ENCODE data around the gene LYZL6. TPM values are rescaled to one million over a fixed set of nuclear protein-coding genes. Genes with fewer than 3 reads are reported as not detected.
A peak's percentile ranks its signal among the peaks of the same experiment; 100 is the strongest.

Gene LYZL6
- total RNA-seq, 1 donor: not detected

- TF ChIP-seq, protein P1, sequence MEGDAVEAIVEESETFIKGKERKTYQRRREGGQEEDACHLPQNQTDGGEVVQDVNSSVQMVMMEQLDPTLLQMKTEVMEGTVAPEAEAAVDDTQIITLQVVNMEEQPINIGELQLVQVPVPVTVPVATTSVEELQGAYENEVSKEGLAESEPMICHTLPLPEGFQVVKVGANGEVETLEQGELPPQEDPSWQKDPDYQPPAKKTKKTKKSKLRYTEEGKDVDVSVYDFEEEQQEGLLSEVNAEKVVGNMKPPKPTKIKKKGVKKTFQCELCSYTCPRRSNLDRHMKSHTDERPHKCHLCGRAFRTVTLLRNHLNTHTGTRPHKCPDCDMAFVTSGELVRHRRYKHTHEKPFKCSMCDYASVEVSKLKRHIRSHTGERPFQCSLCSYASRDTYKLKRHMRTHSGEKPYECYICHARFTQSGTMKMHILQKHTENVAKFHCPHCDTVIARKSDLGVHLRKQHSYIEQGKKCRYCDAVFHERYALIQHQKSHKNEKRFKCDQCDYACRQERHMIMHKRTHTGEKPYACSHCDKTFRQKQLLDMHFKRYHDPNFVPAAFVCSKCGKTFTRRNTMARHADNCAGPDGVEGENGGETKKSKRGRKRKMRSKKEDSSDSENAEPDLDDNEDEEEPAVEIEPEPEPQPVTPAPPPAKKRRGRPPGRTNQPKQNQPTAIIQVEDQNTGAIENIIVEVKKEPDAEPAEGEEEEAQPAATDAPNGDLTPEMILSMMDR (IDR thresholded peaks at IDR 0.05; ENCODE audit: insufficient read depth, low read depth, low read length): no peak
- H3K4me3 ChIP-seq (ENCODE audit: low read depth, low read length): no peak overlapping the region
- no peak for DNase-seq (ENCODE audit: low read depth)
These were observed 29.9 kb downstream of the LYZL6 start for GRCh38 chr17:35913609-35914008.

GRCh38 chr17:35912942-35913341, 30.6 kb downstream of the LYZL6 start:
- no peak overlapping the region for H3K4me3 ChIP-seq (ENCODE audit: low read depth, low read length)
- no peak for DNase-seq (ENCODE audit: low read depth)
- TF ChIP-seq, protein P1 (IDR thresholded peaks at IDR 0.05; ENCODE audit: insufficient read depth, low read depth, low read length): no peak

DNA sequence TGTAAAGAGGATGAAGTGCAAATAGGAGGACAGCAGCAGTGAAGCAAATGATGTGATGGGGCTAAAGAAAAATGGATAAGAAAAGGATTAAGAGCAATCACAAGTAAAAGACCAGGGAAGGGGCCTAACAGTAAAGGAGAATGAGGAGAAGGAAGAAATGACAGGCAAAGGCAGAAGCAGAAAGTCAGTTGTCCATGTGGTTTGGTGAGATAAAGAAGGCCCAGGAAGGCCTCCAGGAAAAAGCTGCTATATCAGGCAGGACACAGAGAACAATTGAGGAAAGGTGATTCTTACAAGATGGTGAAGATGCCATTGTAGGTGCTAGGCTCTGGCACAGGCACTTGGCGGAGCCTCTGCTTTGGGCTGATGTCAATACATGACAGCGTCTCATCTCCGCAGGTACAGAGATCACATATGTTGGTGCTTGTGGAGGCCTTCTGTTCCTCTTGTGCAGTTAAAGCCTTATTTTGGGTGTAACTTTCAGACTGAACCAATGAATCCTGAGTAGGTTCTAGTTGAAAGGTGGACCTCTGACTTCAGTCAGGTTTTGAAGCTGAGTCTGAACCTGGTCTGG, 31.1 kb downstream of the LYZL6 start:
- TF ChIP-seq, protein P1 (IDR thresholded peaks at IDR 0.05; ENCODE audit: insufficient read depth, low read depth, low read length): no peak
- H3K4me3 ChIP-seq (ENCODE audit: low read depth, low read length): no peak overlapping the region

GRCh38 chr17:35909408-35909807, 34.1 kb downstream of the LYZL6 start:
- no peak for DNase-seq (ENCODE audit: low read depth)
- H3K4me3 ChIP-seq (ENCODE audit: low read depth, low read length): no peak overlapping the region
- TF ChIP-seq, protein P1 (IDR thresholded peaks at IDR 0.05; ENCODE audit: insufficient read depth, low read depth, low read length): no peak

More for the DNA sequence above, 31.1 kb downstream of the LYZL6 start:
- DNase-seq (ENCODE audit: low read depth): no peak

DNA sequence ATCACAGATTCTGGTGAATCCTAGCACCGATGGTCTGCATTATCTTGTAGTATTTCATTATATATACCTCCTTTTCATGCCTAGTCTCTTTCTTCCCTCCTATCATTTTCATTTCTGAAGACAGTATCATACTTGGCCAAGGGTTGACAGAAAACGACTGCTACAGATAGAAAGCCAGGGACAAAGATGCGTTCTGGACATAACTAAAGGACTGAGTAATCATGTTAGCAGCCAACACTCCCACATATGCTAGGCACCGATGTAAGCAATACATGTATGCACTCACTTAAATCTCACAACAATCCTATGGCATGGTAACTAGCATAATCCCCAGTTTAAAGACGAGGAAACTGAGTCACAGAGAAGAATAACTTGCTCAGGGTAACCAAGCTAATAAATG, 35.8 kb downstream of the LYZL6 start:
- DNase-seq (ENCODE audit: low read depth): peak; percentile 9
- no peak overlapping the region for H3K4me3 ChIP-seq (ENCODE audit: low read depth, low read length)
- TF ChIP-seq, protein P1 (IDR thresholded peaks at IDR 0.05; ENCODE audit: insufficient read depth, low read depth, low read length): no peak

DNA sequence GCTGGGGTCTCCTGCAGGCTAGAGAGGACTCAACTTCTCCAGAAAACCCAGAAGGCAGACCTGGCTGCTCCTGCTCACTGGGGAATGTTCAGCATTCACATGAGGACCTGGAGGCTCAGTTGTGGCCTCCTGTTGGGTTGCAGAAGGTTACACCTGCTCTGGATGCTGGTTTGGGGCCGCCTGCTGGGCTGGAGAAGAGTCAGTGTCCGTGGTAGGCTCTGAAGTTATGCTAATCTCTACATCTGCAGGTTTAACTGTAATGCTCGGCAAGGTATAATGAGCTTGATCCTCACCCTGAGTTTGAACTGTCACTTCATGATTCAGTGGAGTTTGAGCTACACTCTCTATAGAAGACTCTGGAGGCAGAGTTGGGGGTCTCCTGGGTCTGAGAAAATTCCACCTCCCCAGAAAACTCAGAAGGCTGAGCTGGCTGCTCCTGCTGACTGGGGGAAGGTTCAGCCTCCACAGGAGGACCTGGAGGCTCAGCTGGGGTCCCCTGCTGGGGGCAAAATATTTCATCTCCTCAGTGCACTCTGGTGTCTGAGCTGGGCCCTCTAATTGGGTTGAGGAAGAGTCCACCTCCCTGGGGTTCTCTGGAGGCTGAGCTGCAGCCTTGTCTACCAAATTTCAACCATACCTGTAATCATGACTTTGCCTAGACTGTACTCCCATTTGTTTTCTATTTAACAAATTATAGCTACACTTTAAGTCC, 36.4 kb downstream of the LYZL6 start:
- TF ChIP-seq, protein P1 (IDR thresholded peaks at IDR 0.05; ENCODE audit: insufficient read depth, low read depth, low read length): no peak
- DNase-seq (ENCODE audit: low read depth): no peak
- H3K4me3 ChIP-seq (ENCODE audit: low read depth, low read length): no peak overlapping the region

All from fibroblast of villous mesenchyme (primary cell).